Testis (tissue), 3 donors: ENCODE measurements around the gene SUSD6. TPM values are rescaled to one million over a fixed set of nuclear protein-coding genes. Genes with fewer than 3 reads are reported as not detected.

Experiments
- DNase-seq: peaks from one replicate; pipeline ENCODE4 v3.0.0-alpha.2; 2019
- H3K27ac ChIP-seq, 2 donors: fragments of 200-600 bp; sonication (generic); one replicate each; pipeline ENCODE4 v1.5.1; 2019
- H3K27me3 ChIP-seq: fragments of 200-600 bp; sonication (generic); one replicate; pipeline ENCODE4 v1.5.1; 2019
- H3K36me3 ChIP-seq: fragments of 200-600 bp; sonication (generic); one replicate; pipeline ENCODE4 v1.5.1; 2017; ENCODE audit warnings: low read depth; ENCODE audit errors: missing control alignments
- H3K4me1 ChIP-seq: fragments of 200-600 bp; sonication (generic); one replicate; pipeline ENCODE4 v1.5.1; 2019
- H3K4me3 ChIP-seq, 2 donors: fragments of 200-600 bp; sonication (generic); one replicate each; pipeline ENCODE4 v1.5.1; 2017 to 2019
- H3K9me3 ChIP-seq: fragments of 200-600 bp; sonication (generic); one replicate; pipeline ENCODE4 v1.5.1; 2017
- POLR2A ChIP-seq: fragments of 450-650 bp; IDR thresholded peaks from one replicate; pipeline ENCODE4 v1.6.1; 2017; ENCODE audit warnings: antibody characterized with exemption, mild to moderate bottlenecking, moderate library complexity
- WGBS, 2 donors: methylation state at CpG; one replicate each; pipeline ENCODE4 v1.1.5; 2018; 5-methylcytosine and 5-hydroxymethylcytosine counted together
- intact Hi-C: fragments of 100-400 bp; cut with DNase I; formaldehyde crosslinking; loops from one replicate; pipeline ENCODE4 v1.15.1; 2023; ENCODE audit warnings: low total_unique reads
- polyA plus RNA-seq: library from polyadenylated mRNA; stranded (reverse); fragments of 350-450 nt; fragmentation: Illumina TruSeq; extraction: RNeasy Lipid Tissue Mini Kit (QIAGEN cat#74804); gene quantifications from one replicate; pipeline ENCODE4 v1.2.3, GENCODE V29; 2014; ENCODE audit warnings: low read depth, low replicate concordance; ENCODE audit not compliant: insufficient read depth
- total RNA-seq, 2 donors: library from RNA; depleted of rRNA; stranded (reverse); fragments of >200 nt; gene quantifications; one replicate each; pipeline ENCODE4 v1.2.3, GENCODE V29; 2016
- TF ChIP-seq, protein P1 (sequence below), 3 experiments: fragments of 450-650 bp in 2 of 3; fragments of 200-600 bp in 1 of 3; sonication (generic) in 1 of 3; IDR thresholded peaks; one replicate each; pipeline ENCODE4 v1.5.1; 2016 to 2019; ENCODE audit warnings: antibody characterized with exemption in 3 of 3, mild to moderate bottlenecking in 2 of 3, moderate library complexity in 1 of 3

SUSD6 gene
- total and polyA plus RNA-seq, 3 donors from 2014 or later: 27.7 to 39.5 (median 38.7) TPM

- WGBS, 2 donors: 50 to 56% methylated on average over 1 of the region's 1 CpG
- H3K27ac ChIP-seq: no peak overlapping the region
- no peaks in the 10 kb centered on the region for H3K36me3 ChIP-seq
Observed at GRCh38 chr14:69711477-69711876, 100.1 kb downstream of the SUSD6 start.

GRCh38 chr14:69711881-69712560 is 100.6 kb downstream of the SUSD6 start:
- WGBS, 2 donors: 54 to 62% methylated on average over 9 to 11 of the region's 11 CpGs
- DNase-seq: no peak
- intact Hi-C loops: no loop called here
- H3K27me3 ChIP-seq: no peaks in the 10 kb centered on the region
- H3K9me3 ChIP-seq: no peaks in the 10 kb centered on the region
- H3K27ac ChIP-seq: peak overlapping the region in 1 of 2 donors; percentile 17
- no peak overlapping the region for H3K4me3 ChIP-seq
- peaks cover 19% of the 10 kb centered on the region for H3K4me1 ChIP-seq
- no peaks in the 10 kb centered on the region for H3K36me3 ChIP-seq
- TF ChIP-seq, protein P1, sequence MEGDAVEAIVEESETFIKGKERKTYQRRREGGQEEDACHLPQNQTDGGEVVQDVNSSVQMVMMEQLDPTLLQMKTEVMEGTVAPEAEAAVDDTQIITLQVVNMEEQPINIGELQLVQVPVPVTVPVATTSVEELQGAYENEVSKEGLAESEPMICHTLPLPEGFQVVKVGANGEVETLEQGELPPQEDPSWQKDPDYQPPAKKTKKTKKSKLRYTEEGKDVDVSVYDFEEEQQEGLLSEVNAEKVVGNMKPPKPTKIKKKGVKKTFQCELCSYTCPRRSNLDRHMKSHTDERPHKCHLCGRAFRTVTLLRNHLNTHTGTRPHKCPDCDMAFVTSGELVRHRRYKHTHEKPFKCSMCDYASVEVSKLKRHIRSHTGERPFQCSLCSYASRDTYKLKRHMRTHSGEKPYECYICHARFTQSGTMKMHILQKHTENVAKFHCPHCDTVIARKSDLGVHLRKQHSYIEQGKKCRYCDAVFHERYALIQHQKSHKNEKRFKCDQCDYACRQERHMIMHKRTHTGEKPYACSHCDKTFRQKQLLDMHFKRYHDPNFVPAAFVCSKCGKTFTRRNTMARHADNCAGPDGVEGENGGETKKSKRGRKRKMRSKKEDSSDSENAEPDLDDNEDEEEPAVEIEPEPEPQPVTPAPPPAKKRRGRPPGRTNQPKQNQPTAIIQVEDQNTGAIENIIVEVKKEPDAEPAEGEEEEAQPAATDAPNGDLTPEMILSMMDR (IDR thresholded peaks at IDR 0.05): no peak
- no peak for TF ChIP-seq POLR2A

More at GRCh38 chr14:69711477-69711876, 100.1 kb downstream of the SUSD6 start:
- DNase-seq: no peak
- TF ChIP-seq POLR2A: no peak
- TF ChIP-seq, protein P1 (IDR thresholded peaks at IDR 0.05): no peak
- H3K27me3 ChIP-seq: no peaks in the 10 kb centered on the region
- intact Hi-C loops: no loop called here
- peaks cover 19% of the 10 kb centered on the region for H3K4me1 ChIP-seq
- no peaks in the 10 kb centered on the region for H3K9me3 ChIP-seq
- H3K4me3 ChIP-seq: no peak overlapping the region

GRCh38 chr14:69712599-69713088 is 101.2 kb downstream of the SUSD6 start:
- H3K27ac ChIP-seq: peak overlapping the region in 1 of 2 donors; percentile 17
- H3K4me3 ChIP-seq: no peak overlapping the region
- H3K36me3 ChIP-seq: no peaks in the 10 kb centered on the region
- peak; percentile 53 for DNase-seq
- WGBS, 2 donors: 66 to 73% methylated on average over 6 of the region's 6 CpGs
- TF ChIP-seq, protein P1 (IDR thresholded peaks at IDR 0.05): no peak
- H3K27me3 ChIP-seq: no peaks in the 10 kb centered on the region
- intact Hi-C loops: no loop called here
- no peaks in the 10 kb centered on the region for H3K9me3 ChIP-seq
- H3K4me1 ChIP-seq: peaks cover 19% of the 10 kb centered on the region

- Histone ChIP-seq H3K36me3 (no peaks in the 10 kb centered on the region), H3K27ac (no peak overlapping the region), H3K9me3 (no peaks in the 10 kb centered on the region), H3K4me3 (no peak overlapping the region), H3K4me1 (peaks cover 19% of the 10 kb centered on the region), H3K27me3 (no peaks in the 10 kb centered on the region)
- no peak for TF ChIP-seq POLR2A
- TF ChIP-seq, protein P1 (IDR thresholded peaks at IDR 0.05): no peak
- 83 to 87% methylated on average over 4 of the region's 4 CpGs for WGBS, 2 donors
- no peak for DNase-seq
- intact Hi-C loops: no loop called here
Observed at GRCh38 chr14:69713209-69713781, 101.9 kb downstream of the SUSD6 start.
